Endothelial cell of umbilical vein (primary cell): ENCODE data around the gene CLCN4.

Source experiments
- CTCF ChIP-seq, 2 donors: IDR thresholded peaks; 1 replicate in 1 of 2; 2 replicates in 1 of 2; pipeline ENCODE4 v1.5.1; 2011; ENCODE audit warnings: low read length in 2 of 2, mild to moderate bottlenecking in 2 of 2, moderate library complexity in 2 of 2, control low read depth in 1 of 2, inconsistent platforms in 1 of 2, low read depth in 1 of 2; ENCODE audit not compliant: insufficient read depth in 1 of 2; ENCODE audit errors: extremely low read depth in 1 of 2
- EZH2 ChIP-seq: IDR thresholded peaks from 2 replicates; pipeline ENCODE4 v1.6.1; 2012; ENCODE audit warnings: borderline replicate concordance, low read depth, mild to moderate bottlenecking, moderate library complexity, low read length, inconsistent platforms; ENCODE audit not compliant: severe bottlenecking
- FOS ChIP-seq: IDR thresholded peaks from 2 replicates; pipeline ENCODE4 v1.6.1; 2011; ENCODE audit warnings: mild to moderate bottlenecking, low read length, moderate library complexity, borderline replicate concordance; ENCODE audit not compliant: insufficient read depth
- POLR2A ChIP-seq: IDR thresholded peaks from 2 replicates; pipeline ENCODE4 v1.6.1; 2012; ENCODE audit warnings: low read depth, mild to moderate bottlenecking, control low read depth, low read length
- POLR2AphosphoS5 ChIP-seq: IDR thresholded peaks from 2 replicates; pipeline ENCODE4 v1.6.1; 2012; ENCODE audit warnings: low read depth, mild to moderate bottlenecking, control low read depth, low read length, moderate library complexity; ENCODE audit not compliant: insufficient read depth

- TF ChIP-seq CTCF (IDR thresholded peaks at IDR 0.05; ENCODE audit: extremely low read depth in 1 of 2, insufficient read depth in 1 of 2, low read depth in 1 of 2, low read length in 2 of 2) (no peak), POLR2AphosphoS5 (no peak), EZH2 (no peak), POLR2A (no peak), FOS (no peak)
Measured at GRCh38 chrX:10112510-10112909, 44.3 kb upstream of the CLCN4 start.
